ENCODE measurements around the gene DIP2B.

DIP2B gene

GRCh38 chr12:50611021-50611744, 106.4 kb downstream of the DIP2B start:
- DNase-seq (ENCODE audit: low read depth in 2 of 2): no peak

DNA sequence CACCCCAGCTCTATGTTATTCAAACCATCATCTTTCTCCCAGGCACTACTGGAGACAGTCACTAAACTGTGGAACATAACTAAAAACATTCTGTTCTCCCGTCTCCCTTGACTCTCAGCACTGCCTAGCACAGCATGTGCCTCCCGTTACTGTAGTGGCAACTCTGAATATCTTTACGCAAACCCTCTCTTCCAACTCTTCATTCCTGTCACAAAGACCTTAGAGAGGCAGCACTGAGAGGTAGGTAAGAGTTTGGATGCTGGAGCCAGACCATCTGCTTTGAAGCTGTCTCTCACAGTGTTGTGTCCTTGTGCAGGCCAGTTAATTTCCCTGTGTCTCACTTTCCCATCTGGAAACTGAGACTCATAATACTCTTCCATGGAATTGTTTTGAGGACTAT, 108.1 kb downstream of the DIP2B start:
- DNase-seq (ENCODE audit: low read depth in 2 of 2): no peak

DNA sequence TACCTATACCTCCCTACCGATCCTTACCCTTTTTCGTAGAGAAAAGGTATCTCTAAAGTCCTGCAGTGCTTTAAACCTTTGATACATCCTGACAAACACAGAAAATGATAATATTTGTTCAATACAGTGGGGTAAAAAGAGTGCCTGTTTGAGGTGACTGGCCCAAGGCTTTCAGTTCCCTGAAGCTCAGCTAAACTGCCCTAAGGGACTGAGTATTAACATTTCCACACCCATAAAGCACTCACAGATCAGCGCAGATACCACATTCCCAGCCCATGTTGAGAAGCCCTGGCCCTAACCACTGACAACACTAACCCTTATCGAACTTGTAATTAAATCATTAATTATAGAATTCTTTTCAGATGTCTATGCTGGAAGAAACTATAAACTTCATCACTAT, 108.7 kb downstream of the DIP2B start:
- DNase-seq (ENCODE audit: low read depth in 2 of 2): no peak

DNA sequence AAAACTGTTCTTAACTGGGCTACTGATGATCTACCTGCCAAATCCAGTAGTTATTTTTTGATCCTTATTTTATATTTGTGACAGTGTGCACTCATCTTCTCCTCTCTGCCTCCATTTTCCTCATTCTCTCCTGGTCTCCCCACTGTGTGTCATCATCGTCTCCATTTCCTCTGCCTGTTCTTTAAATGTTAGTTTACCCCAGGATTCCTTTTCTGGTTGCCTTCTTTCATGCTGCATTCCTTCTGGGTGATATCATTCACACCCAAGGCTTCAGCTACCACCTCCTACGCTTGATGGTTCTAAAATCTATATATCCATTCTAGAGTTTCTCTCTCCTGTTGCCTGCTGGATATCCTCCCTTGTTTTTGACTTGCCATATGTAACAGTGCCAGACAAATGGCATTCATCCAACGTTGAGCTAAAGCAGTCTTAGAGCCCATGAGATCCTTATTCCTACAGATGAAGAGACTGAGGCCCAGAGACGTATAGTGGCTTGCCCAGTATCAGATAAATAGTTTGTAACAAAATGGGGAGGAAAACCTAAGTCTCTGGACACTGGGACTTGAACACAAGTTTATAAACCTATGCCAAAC, 109.5 kb downstream of the DIP2B start:
- no peak for DNase-seq (ENCODE audit: low read depth in 2 of 2)

GRCh38 chr12:50615145-50615906, 110.5 kb downstream of the DIP2B start:
- no peak for DNase-seq (ENCODE audit: low read depth in 2 of 2)

- no peak for DNase-seq (ENCODE audit: low read depth in 2 of 2)
Observed at GRCh38 chr12:50615907-50616296, 111.1 kb downstream of the DIP2B start.

DNA sequence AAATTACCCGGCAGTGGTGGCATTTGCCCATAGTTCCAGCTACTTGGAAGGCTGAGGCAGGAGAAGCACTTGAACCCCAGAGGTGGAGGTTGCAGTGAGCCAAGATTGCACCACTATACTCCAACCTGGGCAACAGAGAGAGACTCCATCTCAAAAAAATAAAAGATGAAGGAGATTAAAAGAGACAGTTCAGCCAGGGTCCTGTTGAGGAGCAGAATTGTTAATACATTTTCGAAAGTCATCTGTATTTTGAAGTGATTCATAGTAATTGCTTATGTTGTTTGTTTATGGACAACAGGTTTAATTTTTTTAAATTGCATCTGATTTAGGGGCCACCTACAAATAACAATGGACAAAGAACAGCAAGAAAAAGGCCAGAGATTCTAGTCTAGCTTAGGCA, 112.9 kb downstream of the DIP2B start:
- DNase-seq (ENCODE audit: low read depth in 2 of 2): no peak

- DNase-seq (ENCODE audit: low read depth in 2 of 2): no peak
Observed at GRCh38 chr12:50618864-50619609, 114.3 kb downstream of the DIP2B start.

GRCh38 chr12:50619610-50619958, 114.8 kb downstream of the DIP2B start:
- no peak for DNase-seq (ENCODE audit: low read depth in 2 of 2)

GRCh38 chr12:50620109-50620977, 115.6 kb downstream of the DIP2B start:
- no peak for DNase-seq (ENCODE audit: low read depth in 2 of 2)

DNA sequence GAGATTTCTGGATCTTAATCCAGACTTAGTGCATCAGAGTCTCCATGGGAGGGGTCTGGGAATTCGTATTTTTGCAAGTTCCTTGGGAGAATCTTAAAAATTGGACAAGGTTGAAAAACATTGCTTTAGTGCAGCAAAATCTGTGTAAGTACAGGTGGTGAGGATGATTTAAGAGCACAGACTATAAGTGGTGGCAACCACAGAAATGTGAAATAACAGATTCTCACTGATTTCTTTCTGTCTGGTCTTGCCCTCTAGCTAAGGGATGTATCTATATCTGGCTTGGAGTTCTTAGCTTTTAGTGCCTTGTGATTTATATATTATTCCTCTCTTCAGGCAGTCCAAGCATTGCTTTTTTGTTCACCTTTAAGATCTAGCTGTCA, 116.2 kb downstream of the DIP2B start:
- DNase-seq (ENCODE audit: low read depth in 2 of 2): no peak

GRCh38 chr12:50621399-50622300, 116.9 kb downstream of the DIP2B start:
- DNase-seq (ENCODE audit: low read depth in 2 of 2): no peak

- DNase-seq (ENCODE audit: low read depth in 2 of 2): no peak
Observed at GRCh38 chr12:50625029-50625925, 120.5 kb downstream of the DIP2B start.

- no peak for DNase-seq (ENCODE audit: low read depth in 2 of 2)
Observed at GRCh38 chr12:50626026-50626425, 121.2 kb downstream of the DIP2B start.

DNA sequence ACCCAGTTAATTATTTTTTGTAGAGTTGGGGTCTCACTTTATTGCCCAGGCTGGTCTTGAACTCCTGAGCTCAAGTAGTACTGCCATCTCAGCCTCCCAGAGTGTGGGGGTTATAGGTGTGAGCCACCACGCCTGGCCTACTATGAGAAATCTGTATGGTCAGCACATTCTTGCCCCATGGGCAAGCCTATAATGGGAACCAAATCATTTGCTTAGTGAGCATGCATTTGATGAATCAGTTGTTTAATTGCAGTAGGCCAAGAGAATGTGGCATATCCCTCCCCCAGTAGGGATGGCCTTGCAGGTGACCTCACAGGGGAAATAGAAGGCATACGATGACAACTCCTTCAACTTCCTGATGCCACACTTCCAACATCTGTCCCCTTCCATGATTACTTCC, 122.7 kb downstream of the DIP2B start:
- DNase-seq (ENCODE audit: low read depth in 2 of 2): no peak

- DNase-seq (ENCODE audit: low read depth in 2 of 2): no peak
Observed at GRCh38 chr12:50628394-50628793, 123.6 kb downstream of the DIP2B start.

DNA sequence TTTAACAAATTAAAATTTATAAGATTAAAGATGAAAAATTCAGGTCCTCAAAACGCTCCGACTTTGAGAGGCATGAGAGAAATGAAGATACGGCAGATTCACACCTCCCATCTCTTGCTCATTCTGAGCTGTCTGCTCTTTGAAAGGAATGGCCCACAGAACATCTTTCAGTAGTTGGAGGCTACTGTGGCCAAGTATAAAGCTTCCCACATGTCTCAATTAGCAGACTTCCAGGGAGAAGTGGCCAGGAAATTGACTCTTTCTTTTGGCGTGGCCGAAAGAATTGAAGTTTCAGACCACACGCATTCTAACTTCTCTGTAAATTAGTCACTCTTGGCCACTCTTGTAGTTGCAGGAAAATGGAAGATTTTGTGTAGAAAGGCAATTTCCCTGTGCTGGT, 129.2 kb downstream of the DIP2B start:
- DNase-seq (ENCODE audit: low read depth in 2 of 2): no peak

DNA sequence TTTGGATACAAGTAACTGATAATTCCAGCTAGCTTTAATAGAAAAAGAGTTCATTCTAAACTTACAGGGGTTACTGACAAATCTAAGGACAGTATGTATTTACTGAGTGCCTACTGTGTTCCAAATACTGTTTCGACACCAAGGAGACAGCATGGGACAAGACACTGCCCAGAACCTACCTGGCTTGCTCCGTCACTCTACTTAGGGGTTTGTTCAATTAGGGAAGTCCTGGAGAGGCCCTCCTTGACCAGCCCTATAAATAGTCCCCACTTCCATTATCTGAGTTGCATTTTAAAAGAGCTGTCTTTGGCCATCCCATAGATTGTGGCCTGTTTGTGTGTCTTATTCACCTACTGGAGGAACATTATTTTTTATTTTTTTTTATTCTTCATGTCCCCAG, 129.6 kb downstream of the DIP2B start:
- DNase-seq (ENCODE audit: low read depth in 2 of 2): no peak

- no peak for DNase-seq (ENCODE audit: low read depth in 2 of 2)
Observed at GRCh38 chr12:50635364-50635763, 130.6 kb downstream of the DIP2B start.

Measured in stimulated activated CD8-positive, alpha-beta memory T cell treated with anti-CD3 and anti-CD28 coated beads, Interleukin-7, amount 100 ng/mL, for 4 hours (primary cell).